OCI-LY7 (cell line): ENCODE measurements around the gene MAB21L2.

Experiments
- CTCF ChIP-seq: fragments of 200-600 bp; sonication (generic); conservative IDR thresholded peaks from 2 replicates; pipeline ENCODE4 v1.5.1; 2014; ENCODE audit warnings: mild to moderate bottlenecking, antibody characterized with exemption, low read length, moderate library complexity, mixed read lengths
- EZH2phosphoT487 ChIP-seq: fragments of 200-600 bp; sonication (generic); IDR thresholded peaks from 2 replicates; pipeline ENCODE4 v1.6.1; 2018; ENCODE audit warnings: low read depth, borderline replicate concordance, mild to moderate bottlenecking, mixed run types, antibody characterized with exemption, low read length, moderate library complexity, mixed read lengths

DNA sequence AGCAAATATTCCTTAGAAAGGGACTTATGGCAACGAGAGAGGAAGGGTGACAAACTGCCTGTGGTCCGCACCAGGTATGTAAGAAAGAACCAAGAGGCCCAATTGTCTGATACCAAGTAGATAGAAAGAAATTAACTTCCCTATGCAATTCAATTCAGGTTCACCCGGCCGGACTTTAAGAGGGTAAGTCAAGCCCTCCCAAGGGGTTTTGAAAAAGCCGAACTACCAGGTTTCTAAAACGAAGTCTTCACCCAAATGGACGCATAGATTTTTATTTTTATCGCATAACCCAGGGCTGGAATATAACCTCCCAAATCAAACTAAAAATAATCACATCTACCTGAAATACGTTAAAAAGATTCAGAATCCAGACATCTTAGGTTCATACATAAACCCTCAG is 1.6 kb upstream of the MAB21L2 start:
- TF ChIP-seq CTCF, result no peak
- TF ChIP-seq EZH2phosphoT487, result no peak
